A673 (cell line): ENCODE data around the gene ADCY3.

Source experiments
- EZH2 ChIP-seq: fragments of 200-600 bp; sonication (generic); IDR thresholded peaks from 2 replicates; pipeline ENCODE4 v1.6.1; 2017; ENCODE audit warnings: borderline replicate concordance, low read depth, mild to moderate bottlenecking, mixed read lengths, antibody characterized with exemption, low read length; ENCODE audit not compliant: poor library complexity, severe bottlenecking
- TF ChIP-seq, protein P1 (sequence below): fragments of 300-800, 200-600 bp; sonication (generic); conservative IDR thresholded peaks from 2 replicates; pipeline ENCODE4 v1.5.1; 2017; ENCODE audit warnings: low read depth, mild to moderate bottlenecking, antibody characterized with exemption, low read length, moderate library complexity, mixed read lengths

DNA sequence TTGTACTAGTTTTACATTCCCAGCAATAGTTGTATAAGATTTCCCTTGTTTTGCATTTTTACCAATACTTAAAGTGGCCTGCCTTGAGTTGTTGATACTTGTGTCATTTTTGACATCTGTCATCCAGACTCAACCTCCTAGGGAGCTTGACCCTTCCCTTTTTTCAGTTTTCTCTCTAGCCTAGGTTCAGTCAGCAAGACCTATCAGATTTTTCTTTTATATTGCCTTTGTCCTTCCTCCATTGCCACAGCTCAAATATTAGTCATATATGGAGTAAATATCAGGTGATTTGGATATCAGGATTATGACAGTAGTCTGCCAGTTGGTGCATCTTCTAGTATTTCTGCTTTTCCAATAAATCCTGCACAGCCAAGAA is 113.4 kb downstream of the ADCY3 start:
- TF ChIP-seq, protein P1, sequence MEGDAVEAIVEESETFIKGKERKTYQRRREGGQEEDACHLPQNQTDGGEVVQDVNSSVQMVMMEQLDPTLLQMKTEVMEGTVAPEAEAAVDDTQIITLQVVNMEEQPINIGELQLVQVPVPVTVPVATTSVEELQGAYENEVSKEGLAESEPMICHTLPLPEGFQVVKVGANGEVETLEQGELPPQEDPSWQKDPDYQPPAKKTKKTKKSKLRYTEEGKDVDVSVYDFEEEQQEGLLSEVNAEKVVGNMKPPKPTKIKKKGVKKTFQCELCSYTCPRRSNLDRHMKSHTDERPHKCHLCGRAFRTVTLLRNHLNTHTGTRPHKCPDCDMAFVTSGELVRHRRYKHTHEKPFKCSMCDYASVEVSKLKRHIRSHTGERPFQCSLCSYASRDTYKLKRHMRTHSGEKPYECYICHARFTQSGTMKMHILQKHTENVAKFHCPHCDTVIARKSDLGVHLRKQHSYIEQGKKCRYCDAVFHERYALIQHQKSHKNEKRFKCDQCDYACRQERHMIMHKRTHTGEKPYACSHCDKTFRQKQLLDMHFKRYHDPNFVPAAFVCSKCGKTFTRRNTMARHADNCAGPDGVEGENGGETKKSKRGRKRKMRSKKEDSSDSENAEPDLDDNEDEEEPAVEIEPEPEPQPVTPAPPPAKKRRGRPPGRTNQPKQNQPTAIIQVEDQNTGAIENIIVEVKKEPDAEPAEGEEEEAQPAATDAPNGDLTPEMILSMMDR, result no peak
- TF ChIP-seq EZH2, result no peak
